HG02678 (cell line): ENCODE results near the gene WDTC1.

ENCODE experiments used
- ATAC-seq: cut with Tn5 transposase; IDR thresholded peaks from one replicate; pipeline ENCODE4 v1.9.1; 2021; ENCODE audit warnings: mild to moderate bottlenecking, moderate library complexity; ENCODE audit not compliant: unreplicated experiment

Gene WDTC1

DNA sequence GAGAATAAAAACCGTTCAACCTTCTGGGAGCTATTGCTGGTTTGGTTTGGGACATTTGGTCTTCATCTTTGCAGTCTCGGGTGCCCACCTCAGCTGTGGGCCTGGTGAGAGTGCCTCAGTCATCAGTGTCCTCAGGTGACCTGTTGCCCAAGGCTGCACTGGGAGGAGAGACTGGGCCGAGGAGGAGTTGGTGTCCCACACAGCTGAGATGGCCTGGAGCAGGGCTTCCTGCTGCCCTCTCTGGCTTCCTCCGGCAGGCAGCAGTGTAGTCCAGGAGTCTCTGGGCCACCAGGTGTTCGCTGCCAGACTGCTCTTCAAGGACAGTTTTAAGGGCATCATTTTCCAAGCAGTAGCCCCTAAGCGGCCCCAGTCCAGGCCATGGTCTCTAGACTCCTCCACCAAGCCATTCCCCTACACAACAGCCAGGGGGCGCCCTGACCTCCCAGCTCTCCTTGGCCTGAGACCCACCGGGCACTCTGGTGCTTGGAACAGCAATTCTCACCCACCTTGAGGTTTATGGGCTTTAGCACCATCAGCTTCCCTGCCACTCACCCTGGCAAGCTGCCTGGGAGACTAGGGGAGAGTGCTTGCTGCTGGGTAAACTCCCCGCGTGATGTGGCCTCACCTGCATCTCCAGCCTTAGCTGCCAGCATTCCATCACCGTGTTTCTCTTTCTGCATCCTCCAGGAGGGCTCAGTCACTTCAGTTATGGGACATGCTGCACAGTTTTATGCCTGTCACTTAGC, 98.3 kb downstream of the WDTC1 start:
- ATAC-seq: no peak

DNA sequence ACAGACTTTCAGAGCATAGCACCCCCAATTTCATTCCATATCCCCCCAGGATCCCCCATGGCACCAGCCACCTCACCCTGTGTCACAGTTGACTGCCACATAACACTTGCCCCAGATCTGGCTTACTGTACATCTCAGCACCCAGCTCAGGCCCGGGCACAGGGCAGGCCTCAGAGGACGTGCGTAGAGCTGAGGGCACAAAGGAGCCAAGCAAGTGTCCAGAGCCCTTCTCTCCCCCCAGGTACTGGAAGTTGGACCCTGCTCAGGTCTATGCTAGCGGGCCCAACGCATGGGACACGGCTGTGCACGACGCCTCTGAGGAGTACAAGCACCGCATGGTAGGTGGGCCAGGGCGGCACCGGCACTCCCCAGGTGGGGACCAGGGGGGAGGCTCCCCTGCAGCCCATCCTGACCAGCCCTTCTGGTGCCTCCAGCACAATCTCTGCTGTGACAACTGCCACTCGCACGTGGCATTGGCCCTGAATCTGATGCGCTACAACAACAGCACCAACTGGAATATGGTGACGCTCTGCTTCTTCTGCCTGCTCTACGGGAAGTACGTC, 99.4 kb downstream of the WDTC1 start:
- ATAC-seq: no peak

DNA sequence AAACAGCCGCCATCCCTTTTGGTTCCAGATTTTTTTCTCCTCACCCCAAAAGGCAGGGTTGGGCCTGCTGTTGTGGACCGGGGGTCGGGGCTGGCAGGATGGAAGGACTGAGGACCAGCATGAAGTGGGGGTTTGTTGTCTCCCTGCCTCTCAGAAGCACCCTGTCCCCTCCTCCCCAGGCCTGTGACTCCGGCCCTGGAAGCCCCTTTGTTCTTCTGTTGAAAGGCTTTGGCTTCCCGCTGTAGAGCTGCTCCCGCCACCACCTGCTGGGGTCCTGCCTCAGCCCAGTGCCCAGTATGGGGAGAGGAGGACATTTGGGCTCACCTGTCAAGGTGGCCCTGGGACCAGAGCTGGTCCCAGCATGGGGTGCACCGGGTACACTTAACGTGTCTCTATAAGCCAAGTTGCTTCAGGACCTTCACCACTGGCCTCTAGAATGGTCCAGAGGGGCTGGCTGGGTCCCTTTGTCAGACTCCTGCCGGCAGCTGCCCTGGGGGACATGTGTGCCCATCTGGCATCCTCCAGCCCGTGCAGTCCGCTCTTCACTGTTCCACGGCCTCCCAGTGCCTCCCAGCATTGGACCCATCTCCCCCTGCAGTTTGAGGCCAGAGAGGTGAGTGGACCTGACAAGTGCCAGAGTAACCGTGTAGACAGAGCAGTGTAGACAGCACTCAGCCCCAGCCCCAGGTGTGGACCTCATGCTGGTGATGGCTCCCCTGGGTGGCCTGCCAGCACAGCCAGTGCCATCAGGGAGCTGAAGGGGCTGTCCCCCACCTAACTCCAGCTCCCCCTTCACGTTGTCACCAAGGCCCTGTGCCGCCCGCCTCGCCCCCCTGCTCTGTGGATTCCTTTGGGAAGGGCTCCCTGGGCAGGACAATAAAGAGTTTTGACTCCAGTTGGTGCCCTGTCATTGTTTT, 101.3 kb downstream of the WDTC1 start:
- no peak for ATAC-seq

DNA sequence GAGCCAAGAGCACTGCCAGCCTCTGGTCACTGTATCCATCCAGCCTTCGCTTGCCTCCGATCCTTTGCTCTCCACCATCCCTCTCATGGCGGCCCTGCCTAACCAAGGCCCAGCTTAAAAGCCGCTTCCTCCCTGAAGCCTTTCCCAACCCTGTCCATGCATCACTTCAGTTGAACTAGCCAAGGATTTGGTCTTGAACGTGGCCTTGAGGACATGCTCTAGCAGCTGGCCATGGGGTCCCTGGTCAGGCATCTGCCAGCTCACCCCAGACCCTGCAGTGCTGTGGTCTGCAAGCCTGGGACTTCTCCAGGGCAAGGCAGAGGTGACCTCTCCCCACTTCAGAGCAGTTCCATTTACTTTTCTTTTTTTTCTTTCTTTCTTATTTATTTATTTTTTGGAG, 102.3 kb downstream of the WDTC1 start:
- ATAC-seq: no peak

DNA sequence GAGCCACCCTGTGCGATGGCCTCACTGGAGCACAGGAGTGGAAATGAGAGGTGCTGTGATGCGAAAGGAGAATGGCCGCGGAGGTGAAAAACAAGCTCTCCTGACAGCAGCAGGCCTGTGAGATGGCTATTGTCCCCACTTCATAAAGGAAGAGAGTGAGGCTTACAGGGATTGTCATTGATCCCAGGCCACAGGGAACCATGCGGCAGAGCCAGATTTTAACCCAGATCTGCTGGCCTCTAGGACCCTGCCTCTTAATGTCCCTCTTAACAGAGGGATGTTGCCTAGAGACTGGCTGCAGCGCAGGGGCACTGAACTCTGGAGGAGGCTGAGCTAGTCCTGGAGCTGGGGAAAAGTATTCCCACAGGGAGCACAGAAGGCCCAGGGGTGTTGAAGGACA, 104.3 kb downstream of the WDTC1 start:
- no peak for ATAC-seq

DNA sequence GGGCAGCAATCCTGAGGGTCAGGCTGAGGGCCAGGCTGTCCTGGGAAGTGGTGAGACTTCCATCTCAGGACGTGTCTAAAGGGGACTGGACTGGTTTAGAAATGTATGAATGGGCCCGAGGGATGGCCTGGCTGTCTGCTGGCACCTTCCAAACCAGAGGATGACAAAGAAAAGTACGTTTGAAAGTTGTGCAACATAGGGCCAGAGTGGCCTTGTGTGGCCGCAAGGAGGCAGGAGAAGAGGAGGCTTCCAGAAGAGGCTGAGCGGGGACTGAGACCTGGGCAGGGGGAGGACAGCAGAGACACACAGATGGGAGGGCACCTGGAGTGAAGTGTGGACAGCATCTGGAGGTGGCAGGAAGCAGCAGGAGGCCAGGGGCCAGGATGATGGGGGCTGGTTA, 104.8 kb downstream of the WDTC1 start:
- no peak for ATAC-seq

DNA sequence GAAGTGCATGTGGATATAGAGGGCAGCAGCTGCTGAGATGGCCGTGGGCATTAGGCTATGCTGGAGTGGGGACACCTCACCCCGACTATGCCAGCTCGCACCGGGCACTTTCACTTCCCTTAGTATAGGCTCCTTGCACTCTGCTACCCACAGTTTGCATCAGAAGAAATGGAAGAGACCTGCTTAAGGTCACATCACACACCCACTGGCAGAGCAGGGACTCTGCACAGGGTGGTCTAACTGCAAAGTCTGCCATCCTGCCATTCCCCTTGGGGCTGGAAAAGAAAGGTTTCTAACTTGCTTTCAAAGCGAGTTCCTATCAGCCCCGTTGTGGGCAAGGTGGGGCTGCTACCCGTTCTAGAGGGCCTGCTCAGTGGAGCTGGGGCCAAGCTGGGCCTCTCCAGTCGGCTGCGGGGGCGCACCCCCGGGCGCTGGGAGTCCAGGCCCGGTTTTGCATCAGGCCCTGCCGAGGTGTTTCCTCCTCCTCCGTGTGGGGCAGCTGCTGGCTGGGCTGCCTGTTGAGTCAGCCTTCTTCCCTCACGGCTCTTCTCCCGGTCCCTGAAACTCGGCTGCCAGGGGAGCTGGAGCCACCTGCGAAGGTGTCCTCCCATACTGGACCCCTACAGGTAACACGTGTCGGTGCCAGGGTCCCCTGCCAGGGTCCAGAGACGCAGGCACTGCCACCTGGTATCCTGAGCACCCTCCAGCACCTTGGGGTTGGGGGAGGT, 107.3 kb downstream of the WDTC1 start, which contains the start of gene SYTL1:
Gene SYTL1 (plus strand): TSS at position 498 of the 728 bp plus-strand sequence. CDS start 3,313 bp downstream, outside the sequence.
- ATAC-seq: peak; percentile 51

DNA sequence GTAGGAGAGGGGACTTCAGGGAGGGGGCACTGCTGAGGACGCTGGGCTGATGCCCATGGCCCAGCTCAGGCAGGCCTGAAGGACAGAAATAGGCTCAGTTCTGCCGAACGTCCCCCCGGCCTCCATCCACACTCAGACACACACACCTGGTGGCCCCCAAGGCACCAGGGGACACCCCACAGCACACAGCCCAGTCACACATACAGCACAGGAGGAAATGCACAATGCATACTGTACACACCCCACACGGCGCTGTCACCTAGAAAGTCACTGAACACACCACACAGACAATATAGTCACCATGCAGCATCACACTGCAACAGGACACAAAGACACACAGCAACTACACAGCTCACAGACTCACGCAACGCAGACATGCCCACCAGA, 108.0 kb downstream of the WDTC1 start:
- no peak for ATAC-seq

DNA sequence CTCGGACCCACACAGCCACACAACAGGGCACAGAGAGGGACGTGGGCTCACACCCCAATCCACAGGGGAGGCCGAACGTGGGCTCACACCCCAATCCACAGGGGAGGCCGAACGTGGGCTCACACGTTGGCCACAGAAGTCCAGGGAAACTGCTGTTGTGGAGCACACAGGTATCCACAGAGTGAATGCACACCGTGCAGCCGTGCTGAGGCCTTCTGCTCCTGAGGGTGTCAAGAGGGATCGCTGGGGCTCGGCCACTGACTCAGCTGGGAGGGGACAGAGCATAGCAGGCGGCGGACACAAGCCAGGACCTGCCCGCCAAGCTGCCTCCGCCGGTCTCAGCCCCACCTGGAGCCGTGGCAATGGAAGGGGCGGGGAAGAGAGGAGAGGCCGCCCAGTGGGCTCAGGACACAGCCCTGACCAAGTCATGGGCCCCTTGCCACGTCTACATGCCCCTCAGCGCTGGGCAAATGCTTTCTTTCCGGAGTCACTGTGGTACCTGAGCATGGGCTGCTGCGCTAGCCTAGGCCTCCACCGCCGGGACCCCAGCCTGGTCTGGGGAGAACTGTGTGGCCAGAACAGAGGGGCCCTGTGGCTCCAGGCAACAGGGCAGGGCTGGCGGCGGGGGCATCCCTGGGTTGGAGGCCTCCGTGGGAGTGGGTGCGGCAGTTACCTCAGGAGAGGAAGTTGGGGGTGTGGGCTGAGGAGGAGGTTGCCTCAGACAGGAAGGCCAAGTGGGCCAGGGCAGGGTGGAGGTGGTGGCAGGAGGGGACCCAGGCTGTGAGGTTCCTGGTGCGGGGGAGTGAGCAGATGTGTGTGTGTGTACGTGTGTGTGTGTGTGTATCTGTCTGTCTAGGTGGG, 108.6 kb downstream of the WDTC1 start:
- peak; percentile 52 for ATAC-seq

DNA sequence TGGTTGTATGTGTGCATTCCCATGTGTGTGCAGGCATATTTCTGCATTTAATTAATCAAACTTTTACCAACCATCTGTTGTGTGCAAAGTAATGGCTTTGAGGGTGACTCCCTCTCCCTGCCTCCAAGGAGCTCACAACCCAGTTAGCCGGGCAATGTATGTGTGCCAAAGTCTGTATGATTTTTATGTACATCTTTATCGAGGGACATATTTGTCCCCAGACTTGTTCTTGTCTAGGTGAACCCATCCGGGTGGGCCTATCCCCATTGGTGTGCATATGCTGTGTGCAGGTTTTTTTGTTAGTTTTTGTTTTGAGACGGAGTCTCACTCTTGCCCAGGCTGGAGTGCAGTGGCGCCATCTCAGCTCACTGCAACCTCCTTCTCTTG, 109.2 kb downstream of the WDTC1 start:
- no peak for ATAC-seq

DNA sequence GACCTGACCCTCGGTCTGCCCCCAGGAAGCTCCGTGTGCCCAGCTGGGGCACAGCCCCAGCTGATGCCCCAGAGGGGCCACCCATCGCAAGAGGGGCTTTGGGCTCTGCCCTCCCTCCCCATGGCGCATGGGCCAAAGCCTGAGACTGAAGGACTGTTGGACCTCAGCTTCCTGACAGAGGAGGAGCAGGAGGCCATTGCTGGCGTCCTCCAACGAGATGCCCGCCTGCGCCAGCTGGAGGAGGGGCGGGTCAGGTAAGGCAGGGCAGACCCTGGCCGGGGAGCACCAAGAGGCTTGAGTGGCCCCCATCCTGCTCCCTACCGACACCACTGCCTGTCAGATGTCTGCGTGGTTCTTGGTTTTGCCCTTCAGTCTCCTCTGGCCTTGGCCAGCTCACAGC, 110.8 kb downstream of the WDTC1 start:
- no peak for ATAC-seq

DNA sequence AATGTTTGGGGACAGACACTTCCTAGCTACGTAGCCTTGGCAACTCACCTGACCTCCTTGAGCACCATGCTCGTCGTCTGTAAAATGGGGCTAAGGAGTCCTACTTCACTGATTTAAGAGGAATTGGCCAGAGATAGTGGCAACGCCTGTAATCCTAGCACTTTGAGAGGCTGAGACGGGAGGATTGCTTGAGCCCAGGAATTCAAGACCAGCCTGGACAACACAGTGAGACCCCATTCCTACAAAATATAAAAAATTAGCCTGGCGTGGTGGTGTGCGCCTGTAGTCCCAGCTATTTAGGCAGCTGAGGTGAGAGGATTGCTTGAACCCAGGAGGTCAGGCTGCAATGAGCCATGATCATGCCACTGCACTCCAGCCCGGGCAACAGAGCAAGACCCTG, 111.9 kb downstream of the WDTC1 start:
- no peak for ATAC-seq

DNA sequence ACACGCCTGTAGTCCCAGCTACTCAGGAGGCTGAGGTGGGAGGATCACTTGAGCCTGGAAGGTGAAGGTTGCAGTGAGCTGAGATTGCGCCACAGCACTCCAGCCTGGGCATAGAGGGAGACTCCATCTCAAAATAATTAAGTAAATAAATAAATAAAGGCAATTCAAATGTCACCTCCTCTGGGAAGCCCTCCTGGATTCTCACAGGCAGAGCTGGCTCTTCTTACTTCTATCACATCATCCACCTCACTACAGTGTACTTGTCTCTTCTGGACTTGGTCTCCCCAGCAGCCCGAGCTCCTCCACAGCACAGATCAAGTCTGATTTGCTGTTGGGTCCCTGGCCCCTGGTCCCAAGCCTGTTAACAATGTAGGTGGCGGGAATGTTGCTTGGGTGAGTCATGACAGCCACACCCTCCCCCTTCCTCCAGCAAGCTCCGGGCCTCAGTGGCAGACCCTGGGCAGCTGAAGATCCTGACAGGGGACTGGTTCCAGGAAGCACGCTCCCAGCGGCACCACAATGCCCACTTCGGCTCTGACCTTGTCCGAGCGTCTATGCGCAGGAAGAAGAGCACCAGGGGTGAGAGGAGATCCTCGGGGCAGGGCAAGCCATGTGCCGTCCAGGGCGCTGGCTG, 112.7 kb downstream of the WDTC1 start:
- ATAC-seq: no peak

DNA sequence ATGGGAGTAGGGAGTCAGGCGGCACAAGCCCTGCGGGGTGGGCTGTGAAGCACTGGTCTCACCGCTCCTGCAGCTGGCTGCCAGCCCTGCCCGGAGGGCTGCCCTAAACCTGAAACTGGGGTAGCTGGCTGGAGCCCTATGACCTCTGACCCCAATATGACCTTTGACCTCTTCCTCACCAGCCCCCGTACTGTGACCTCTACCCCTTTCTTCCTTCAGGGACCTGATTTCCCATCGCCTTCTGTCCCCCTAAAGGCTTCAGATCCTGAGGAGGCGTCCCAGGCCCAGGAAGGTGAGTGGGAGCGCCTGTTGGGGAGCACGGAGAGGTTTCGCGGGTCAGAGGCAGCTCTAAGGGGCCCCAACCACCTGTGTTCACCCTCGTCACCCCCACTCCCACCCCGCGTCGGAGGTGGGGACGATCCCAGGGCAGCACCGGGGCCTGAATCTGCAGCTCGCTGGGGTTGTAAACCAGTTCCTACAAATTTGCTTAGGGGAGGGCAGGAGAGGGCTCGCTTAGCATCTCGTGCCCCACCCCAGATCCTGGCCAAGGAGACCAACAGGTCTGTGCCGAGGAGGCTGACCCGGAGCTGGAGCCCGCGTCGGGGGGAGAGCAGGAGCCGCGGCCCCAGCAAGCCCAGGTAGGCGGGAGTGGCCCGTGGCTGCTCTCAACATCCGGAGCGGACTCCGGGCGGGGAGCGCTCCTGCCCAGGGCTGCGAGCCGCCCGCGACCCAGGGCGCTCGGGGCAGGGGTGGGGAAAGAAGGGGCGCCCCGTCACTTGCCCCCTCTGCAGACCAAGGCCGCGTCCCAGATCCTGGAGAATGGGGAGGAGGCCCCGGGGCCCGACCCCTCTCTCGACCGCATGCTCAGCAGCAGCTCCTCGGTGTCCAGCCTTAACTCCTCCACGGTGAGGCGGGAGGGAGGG, 114.7 kb downstream of the WDTC1 start:
- ATAC-seq: no peak

DNA sequence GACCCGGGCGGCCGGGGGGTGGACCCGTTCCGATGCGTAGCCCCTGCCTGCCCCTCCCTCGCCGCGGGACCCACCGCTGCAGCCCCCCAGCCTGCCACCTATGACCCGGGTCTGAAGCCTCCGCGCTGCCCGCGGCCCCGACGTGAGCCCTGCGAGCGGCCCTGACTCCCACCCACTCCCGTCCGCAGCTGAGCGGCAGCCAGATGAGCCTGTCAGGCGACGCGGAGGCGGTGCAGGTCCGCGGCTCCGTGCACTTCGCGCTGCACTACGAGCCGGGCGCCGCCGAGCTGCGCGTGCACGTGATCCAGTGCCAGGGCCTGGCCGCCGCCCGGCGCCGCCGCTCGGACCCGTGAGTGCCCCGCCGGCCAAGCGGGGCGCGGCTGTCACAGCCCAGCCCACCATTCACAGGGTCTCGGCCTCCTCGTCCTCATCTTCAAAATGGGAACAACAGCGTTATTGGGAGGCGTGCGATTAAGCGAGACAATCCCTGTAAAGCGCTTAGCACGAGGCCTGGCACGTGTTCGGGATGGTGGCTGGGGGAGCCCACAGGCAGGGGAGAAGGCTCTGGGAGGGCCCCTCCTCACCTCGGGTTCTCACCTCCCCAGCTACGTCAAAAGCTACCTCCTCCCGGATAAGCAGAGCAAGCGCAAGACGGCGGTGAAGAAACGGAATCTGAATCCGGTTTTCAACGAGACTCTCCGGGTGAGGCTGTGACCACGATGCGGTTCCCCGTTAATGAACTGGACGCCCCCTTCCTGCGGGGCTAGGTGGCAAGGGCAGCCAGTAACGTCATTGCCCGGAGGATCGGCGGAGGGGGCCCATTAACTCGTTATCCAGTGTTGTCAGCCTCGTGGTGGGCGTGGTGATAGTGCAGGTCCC, 115.6 kb downstream of the WDTC1 start:
- ATAC-seq: no peak

DNA sequence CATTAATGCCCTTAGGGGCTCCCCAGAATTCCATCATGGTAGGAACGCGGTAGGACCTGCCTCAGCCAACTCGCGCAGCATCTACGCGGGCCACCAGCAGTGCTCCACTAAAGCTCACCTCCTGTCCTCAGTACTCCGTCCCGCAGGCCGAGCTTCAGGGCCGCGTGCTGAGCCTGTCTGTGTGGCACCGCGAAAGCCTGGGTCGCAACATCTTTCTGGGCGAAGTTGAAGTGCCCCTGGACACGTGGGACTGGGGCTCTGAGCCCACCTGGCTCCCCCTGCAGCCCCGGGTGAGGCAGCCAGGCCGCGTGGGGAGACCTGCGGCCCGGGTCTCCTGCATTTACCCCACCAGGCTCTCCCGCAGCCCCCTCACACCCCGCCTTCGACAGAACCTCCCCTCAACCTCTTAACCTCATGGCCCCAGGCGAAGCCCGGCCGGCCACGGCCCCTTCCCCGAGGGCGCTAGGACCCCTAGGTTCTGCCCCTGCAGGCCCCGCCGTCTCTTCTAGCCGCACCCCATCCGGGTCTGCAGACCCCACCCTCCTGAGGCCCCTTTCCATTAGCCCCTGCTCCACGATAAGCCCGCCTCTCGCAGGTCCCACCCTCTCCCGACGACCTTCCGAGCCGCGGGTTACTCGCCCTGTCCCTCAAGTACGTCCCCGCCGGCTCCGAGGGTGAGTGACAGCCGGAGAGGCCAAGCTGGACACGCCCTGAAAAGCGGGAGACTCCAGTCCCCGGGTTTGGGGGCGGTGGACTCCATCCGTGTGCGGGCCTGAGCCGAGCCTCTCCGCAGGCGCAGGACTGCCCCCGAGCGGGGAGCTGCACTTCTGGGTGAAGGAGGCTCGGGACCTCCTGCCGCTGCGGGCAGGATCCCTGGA, 116.5 kb downstream of the WDTC1 start:
- ATAC-seq: no peak
